Measurements from ENCODE around the gene FMNL3. TPM values are rescaled to one million over a fixed set of nuclear protein-coding genes. Genes with fewer than 3 reads are reported as not detected.

Gene FMNL3
- total and polyA plus RNA-seq, 2 of the 8 experiments (the other 6 are each of a cell fraction or from before 2014, with no cell fraction given), result 8.6 to 29.0 TPM

DNA sequence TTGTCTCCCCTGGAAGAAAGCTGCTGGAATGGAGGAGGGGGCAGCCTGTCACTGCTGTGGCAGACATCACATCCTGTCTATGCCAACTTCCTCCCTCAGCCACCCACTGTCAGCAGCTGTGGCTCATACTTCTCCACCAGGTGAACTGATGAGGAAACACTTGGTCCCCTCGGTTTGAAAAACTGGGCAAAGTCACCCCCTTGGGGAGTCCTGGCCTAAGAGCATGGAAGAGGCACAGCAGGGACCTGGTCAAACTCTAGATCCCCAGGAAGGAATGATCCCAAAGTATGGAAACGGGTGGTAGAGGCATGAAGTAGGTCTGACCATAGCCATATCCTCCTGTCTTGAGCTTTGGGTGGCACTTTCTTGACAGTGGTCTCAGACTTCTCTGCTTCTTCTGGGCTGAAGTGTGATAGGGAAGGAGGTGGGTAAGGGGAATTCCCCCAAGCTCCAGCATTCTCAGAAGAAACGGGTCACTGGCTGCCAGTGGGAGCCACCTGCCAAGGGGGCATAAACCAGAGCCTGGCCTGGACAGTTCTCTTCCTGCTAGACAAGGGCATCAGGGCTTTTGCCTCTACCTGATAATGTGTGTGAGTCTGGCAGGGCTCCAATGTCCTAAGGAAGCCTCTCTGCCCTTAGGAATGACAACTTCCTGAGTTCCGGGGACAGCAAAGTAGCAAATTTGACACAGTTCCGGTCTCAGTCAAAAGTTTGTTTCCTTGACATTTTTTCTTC, 36.0 kb downstream of the FMNL3 start:
- Histone ChIP-seq H3K27ac (ENCODE audit: low read depth, low read length) (no peak overlapping the region), H2BK15ac (ENCODE audit: low read length) (no peak overlapping the region)
- POLR2A ChIA-PET (ENCODE audit: partially characterized antibody), result interaction anchor here (1.1 to 1.5 kb wide), 2 partner anchors 18 to 23 kb away, joined by 4 read pairs; no protein-coding TSS in a partner anchor

More for the DNA sequence above, 36.0 kb downstream of the FMNL3 start:
- no peak for FAIRE-seq
- H4K91ac ChIP-seq (replicated peaks; ENCODE audit: insufficient read length, low read length), result no peak overlapping the region
- TF ChIP-seq JUN (IDR thresholded peaks at IDR 0.05; ENCODE audit: low read depth, low read length) (no peak), SP4 (IDR thresholded peaks at IDR 0.05; ENCODE audit: low read length) (no peak), SIX5 (IDR thresholded peaks at IDR 0.05; ENCODE audit: low read depth, low read length) (no peak), POU5F1 (IDR thresholded peaks at IDR 0.05; ENCODE audit: low read depth, low read length) (no peak), ZNF274 (IDR thresholded peaks at IDR 0.05; ENCODE audit: borderline replicate concordance, extremely low read depth, low read length) (no peak), SP2 (IDR thresholded peaks at IDR 0.05; ENCODE audit: low read length) (no peak), NRF1 (IDR thresholded peaks at IDR 0.05; ENCODE audit: low read depth, low read length) (no peak), GABPA (IDR thresholded peaks at IDR 0.05; ENCODE audit: borderline replicate concordance, insufficient read depth, low read length) (no peak)
- CTCF ChIA-PET (ENCODE audit: partially characterized antibody), result interaction anchor here (1.0 to 2.6 kb wide), 5 partner anchors 9 to 118 kb away, joined by 3 to 9 read pairs (median 4); no protein-coding TSS in a partner anchor
- H2BK12ac ChIP-seq (ENCODE audit: low read depth, low read length), result no peak overlapping the region
- H3K4me1 ChIP-seq (replicated peaks in 1 of 4; ENCODE audit: control insufficient read depth in 3 of 4, insufficient read depth in 4 of 4, low read length in 3 of 4), result peaks cover 3 to 7% (median 6%) of the 10 kb centered on the region in 4 experiments
- H3K79me1 ChIP-seq (ENCODE audit: low read depth, low read length), result peaks cover 4% of the 10 kb centered on the region; the same call in 1 of the 2 replicates
- H3K4ac ChIP-seq (replicated peaks; ENCODE audit: insufficient read length, low read depth, low read length), result no peak overlapping the region
- H3K9ac ChIP-seq (replicated peaks in 1 of 4; ENCODE audit: extremely low read depth in 1 of 4, low read depth in 3 of 4, low read length in 3 of 4), result no peak overlapping the region
- peaks cover 1 to 5% of the 10 kb centered on the region in 2 experiments for H4K20me1 ChIP-seq (replicated peaks in 1 of 2; ENCODE audit: control insufficient read depth in 1 of 2, insufficient read depth in 2 of 2, low read length in 2 of 2)
- H3K79me2 ChIP-seq (ENCODE audit: control insufficient read depth in 1 of 2, insufficient read depth in 2 of 2, low read length in 2 of 2), result peaks cover 0 to 20% of the 10 kb centered on the region in 2 experiments; a peak in 1 of 4 replicates
- no peak overlapping the region for H4K8ac ChIP-seq (ENCODE audit: extremely low read depth, insufficient read depth, low read length)
- no peak overlapping the region for H3K56ac ChIP-seq (replicated peaks; ENCODE audit: insufficient read length, low read depth, low read length)
- no peak overlapping the region for H4K5ac ChIP-seq (ENCODE audit: insufficient read length, low read depth, low read length)
- H3K9me3 ChIP-seq (ENCODE audit: insufficient read depth in 2 of 2, low read depth in 1 of 2, low read length in 1 of 2), result no peaks in the 10 kb centered on the region
- peak overlapping the region; percentile 7; the same call in 1 of the 2 replicates for H2BK5ac ChIP-seq (ENCODE audit: low read depth, low read length)
- no peak overlapping the region for H3K18ac ChIP-seq (ENCODE audit: extremely low read depth, low read length)
- H3K23me2 ChIP-seq (ENCODE audit: low read depth, low read length), result no peaks in the 10 kb centered on the region
- WGBS, 2 experiments (ENCODE audit: extremely low coverage in 1 of 2, insufficient coverage in 1 of 2, insufficient read length in 1 of 2, insufficient replicate concordance in 2 of 2, low coverage in 1 of 2, low lambda C conversion rate in 2 of 2, missing lambda C conversion rate in 1 of 2), result 98% methylated on average over 5 of the region's 5 CpGs; no CpG with 5 or more reads in 1 of the 2 experiments
- no peak overlapping the region for H2BK120ac ChIP-seq (replicated peaks; ENCODE audit: low read depth, low read length)
- H2AK5ac ChIP-seq (ENCODE audit: low read depth, low read length), result no peak overlapping the region
- H3K23ac ChIP-seq (ENCODE audit: insufficient read length), result no peak overlapping the region
- no peak for DNase-seq (ENCODE audit: low read depth in 1 of 2, low spot score in 2 of 2)
- no peak overlapping the region for H2AFZ ChIP-seq (ENCODE audit: low read length)
- no peaks in the 10 kb centered on the region for H3K27me3 ChIP-seq (replicated peaks in 1 of 4; ENCODE audit: control insufficient read depth in 3 of 4, extremely low read depth in 1 of 4, insufficient read depth in 3 of 4, low read length in 3 of 4)
- no peaks in the 10 kb centered on the region for H3K36me3 ChIP-seq (ENCODE audit: control insufficient read depth in 2 of 4, insufficient read depth in 4 of 4, low read length in 3 of 4)
- no peak overlapping the region for H2BK20ac ChIP-seq (ENCODE audit: low read length)
- H3K14ac ChIP-seq (ENCODE audit: insufficient read length), result no peak overlapping the region
- no peak overlapping the region for H3K4me3 ChIP-seq (ENCODE audit: extremely low read depth in 1 of 4, insufficient read depth in 2 of 4, low read depth in 3 of 4, low read length in 4 of 4)
- no peak overlapping the region for H3K4me2 ChIP-seq (ENCODE audit: insufficient read depth in 1 of 2, low read depth in 2 of 2, low read length in 2 of 2)

Measured in H1 (cell line).